ENCODE results near the gene PTPRZ1. TPM values are rescaled to one million over a fixed set of nuclear protein-coding genes. Genes with fewer than 3 reads are reported as not detected.

PTPRZ1 gene
- total RNA-seq, 4 donors from 2014 or later = 0.32 to 33.9 (median 11.8) TPM

DNA sequence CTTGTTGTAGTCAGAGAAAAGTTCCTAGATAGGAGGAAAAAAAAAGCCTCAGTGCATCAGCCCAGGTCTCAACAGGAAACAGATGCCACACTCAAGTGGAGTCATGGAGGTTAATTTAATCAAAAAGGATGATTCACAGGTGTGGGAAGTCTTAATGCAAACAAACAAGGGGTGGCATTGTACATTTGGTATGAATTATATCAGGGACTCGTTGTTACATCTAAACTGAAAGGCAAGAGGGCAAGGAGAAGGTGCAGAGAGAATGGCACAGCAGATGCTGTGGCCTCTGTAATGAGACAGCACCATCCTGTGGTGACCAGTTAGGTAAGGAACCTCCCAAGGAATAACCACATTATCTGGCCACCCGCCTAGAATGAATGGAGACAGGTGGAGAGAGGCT is 133.7 kb downstream of the PTPRZ1 start:
- no peak for DNase-seq (ENCODE audit: low spot score)
- TF ChIP-seq, protein P1, sequence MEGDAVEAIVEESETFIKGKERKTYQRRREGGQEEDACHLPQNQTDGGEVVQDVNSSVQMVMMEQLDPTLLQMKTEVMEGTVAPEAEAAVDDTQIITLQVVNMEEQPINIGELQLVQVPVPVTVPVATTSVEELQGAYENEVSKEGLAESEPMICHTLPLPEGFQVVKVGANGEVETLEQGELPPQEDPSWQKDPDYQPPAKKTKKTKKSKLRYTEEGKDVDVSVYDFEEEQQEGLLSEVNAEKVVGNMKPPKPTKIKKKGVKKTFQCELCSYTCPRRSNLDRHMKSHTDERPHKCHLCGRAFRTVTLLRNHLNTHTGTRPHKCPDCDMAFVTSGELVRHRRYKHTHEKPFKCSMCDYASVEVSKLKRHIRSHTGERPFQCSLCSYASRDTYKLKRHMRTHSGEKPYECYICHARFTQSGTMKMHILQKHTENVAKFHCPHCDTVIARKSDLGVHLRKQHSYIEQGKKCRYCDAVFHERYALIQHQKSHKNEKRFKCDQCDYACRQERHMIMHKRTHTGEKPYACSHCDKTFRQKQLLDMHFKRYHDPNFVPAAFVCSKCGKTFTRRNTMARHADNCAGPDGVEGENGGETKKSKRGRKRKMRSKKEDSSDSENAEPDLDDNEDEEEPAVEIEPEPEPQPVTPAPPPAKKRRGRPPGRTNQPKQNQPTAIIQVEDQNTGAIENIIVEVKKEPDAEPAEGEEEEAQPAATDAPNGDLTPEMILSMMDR (IDR thresholded peaks at IDR 0.05) = no peak
- no peak for ATAC-seq (ENCODE audit: low FRiP score)

DNA sequence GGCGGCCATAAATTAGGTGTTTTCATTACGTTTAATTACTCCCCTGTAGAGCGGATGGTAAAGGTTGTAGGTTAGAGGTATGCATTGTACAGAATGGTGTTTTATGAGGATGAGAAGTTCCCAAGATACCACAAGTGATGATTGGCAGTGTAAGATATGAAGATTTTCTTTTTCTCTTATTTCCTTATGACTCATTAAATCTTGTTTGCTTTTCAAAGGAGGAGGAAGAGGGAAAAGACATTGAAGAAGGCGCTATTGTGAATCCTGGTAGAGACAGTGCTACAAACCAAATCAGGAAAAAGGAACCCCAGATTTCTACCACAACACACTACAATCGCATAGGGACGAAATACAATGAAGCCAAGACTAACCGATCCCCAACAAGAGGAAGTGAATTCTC is 137.2 kb downstream of the PTPRZ1 start:
- ATAC-seq (ENCODE audit: low FRiP score) (no peak), DNase-seq (ENCODE audit: low spot score) (no peak)
- TF ChIP-seq, protein P1 (IDR thresholded peaks at IDR 0.05) = no peak

DNA sequence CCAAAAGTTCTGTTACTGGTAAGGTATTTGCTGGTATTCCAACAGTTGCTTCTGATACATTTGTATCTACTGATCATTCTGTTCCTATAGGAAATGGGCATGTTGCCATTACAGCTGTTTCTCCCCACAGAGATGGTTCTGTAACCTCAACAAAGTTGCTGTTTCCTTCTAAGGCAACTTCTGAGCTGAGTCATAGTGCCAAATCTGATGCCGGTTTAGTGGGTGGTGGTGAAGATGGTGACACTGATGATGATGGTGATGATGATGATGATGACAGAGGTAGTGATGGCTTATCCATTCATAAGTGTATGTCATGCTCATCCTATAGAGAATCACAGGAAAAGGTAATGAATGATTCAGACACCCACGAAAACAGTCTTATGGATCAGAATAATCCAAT is 140.1 kb downstream of the PTPRZ1 start:
- DNase-seq (ENCODE audit: low spot score) = no peak
- ATAC-seq (ENCODE audit: low FRiP score) = no peak
- TF ChIP-seq, protein P1 (IDR thresholded peaks at IDR 0.05) = no peak

DNA sequence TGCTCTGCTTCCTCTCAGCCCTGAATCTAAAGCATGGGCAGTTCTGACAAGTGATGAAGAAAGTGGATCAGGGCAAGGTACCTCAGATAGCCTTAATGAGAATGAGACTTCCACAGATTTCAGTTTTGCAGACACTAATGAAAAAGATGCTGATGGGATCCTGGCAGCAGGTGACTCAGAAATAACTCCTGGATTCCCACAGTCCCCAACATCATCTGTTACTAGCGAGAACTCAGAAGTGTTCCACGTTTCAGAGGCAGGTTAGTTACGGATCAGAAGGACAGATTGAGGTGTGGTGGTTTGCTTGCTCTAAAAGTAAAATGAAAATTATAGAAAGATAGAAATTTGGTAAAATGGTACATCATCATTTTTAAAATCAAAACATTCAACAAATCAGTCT is 140.7 kb downstream of the PTPRZ1 start:
- ATAC-seq (ENCODE audit: low FRiP score) (no peak), DNase-seq (ENCODE audit: low spot score) (no peak)
- TF ChIP-seq, protein P1 (IDR thresholded peaks at IDR 0.05) = no peak

DNA sequence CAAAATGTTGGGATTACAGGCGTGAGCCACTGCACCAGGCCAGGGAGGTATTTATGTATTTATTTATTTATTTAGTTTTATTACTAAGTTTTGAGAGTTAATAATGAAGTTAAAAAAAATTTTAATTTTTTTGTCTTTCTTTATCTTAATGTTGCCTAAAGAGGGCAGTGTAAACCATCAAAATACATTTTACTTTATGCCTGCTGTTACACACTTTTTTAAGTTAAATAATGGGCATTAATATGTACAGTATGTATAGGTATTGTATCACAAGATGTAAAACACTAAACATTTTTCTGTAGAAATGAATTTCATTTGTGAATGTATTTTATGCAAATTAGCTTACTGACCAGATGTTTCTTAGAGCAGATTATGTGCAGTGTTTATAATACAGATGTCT is 141.7 kb downstream of the PTPRZ1 start:
- ATAC-seq (ENCODE audit: low FRiP score) (no peak), DNase-seq (ENCODE audit: low spot score) (no peak)
- TF ChIP-seq, protein P1 (IDR thresholded peaks at IDR 0.05) = no peak

DNA sequence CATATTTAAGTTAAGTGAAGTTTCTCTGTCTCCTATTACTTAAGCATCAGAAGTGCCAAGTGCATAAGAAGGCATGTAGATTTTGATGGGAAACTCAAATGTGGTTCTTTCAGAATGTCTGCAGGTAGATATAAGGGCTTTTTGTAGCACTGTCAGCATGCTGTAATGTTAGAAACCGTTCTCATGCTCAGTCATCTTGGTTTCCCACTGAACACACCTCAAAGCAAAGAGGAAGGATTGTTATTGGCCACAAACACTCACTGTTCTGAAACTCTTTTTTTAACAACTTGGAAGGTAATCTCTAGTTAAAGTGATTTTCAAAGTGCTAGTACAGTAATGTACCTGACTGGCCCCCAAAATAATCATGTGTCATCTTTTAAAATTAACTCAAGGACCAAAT is 145.1 kb downstream of the PTPRZ1 start:
- DNase-seq (ENCODE audit: low spot score) = no peak

DNA sequence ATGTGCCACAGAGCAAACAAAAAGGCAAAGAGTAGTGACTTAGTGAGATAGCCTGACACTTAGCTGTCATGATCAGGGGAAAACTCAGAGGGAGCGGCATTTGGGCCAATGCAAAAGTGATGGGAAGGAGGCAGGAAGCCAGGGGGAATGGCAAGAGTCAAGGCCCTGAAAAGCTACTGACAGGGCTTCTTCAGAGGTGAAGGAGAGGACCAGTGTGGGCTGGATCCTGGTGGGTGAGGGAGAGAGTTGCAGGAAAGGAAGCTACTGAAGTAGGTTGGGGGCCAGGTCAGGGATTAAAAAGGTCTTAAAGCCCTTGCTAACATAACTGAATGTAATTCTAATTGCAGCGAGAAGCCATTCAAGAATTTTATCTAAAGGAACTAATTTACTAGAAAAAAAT is 154.1 kb downstream of the PTPRZ1 start:
- ATAC-seq (ENCODE audit: low FRiP score) = no peak
- TF ChIP-seq, protein P1 (IDR thresholded peaks at IDR 0.05) = no peak
- DNase-seq (ENCODE audit: low spot score) = no peak

More for the DNA sequence above, 145.1 kb downstream of the PTPRZ1 start:
- no peak for ATAC-seq (ENCODE audit: low FRiP score)
- TF ChIP-seq, protein P1 (IDR thresholded peaks at IDR 0.05) = no peak

All from omental fat pad (tissue), 4 donors.